ENCODE results near the gene CASP7. TPM values are rescaled to one million over a fixed set of nuclear protein-coding genes. Genes with fewer than 3 reads are reported as not detected.

Gene CASP7
- total and polyA plus RNA-seq, 2 of the 8 experiments (the other 6 are each of a cell fraction or from before 2014, with no cell fraction given), result 2.3 to 4.1 TPM

DNA sequence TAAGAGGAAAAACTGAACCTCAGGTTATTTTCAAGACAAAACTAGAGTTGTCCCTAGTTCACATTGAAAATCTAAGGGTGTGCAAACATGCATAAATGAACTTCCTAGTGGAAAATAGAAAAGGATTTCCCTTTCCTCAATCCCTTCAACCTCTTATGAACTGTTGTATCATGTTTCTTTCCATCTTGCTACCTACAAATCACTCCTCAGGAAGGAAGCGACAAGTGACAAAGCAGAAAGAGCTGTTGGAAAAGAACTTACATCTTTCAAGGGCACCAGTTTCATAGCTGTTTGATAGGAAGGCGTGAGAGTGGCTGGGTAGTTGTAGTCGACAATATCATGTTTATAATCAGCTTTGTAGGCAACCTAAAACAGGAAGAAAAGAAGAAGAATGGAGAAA lies 39.7 kb upstream of the CASP7 start (continued):
- TF ChIP-seq, protein P1, sequence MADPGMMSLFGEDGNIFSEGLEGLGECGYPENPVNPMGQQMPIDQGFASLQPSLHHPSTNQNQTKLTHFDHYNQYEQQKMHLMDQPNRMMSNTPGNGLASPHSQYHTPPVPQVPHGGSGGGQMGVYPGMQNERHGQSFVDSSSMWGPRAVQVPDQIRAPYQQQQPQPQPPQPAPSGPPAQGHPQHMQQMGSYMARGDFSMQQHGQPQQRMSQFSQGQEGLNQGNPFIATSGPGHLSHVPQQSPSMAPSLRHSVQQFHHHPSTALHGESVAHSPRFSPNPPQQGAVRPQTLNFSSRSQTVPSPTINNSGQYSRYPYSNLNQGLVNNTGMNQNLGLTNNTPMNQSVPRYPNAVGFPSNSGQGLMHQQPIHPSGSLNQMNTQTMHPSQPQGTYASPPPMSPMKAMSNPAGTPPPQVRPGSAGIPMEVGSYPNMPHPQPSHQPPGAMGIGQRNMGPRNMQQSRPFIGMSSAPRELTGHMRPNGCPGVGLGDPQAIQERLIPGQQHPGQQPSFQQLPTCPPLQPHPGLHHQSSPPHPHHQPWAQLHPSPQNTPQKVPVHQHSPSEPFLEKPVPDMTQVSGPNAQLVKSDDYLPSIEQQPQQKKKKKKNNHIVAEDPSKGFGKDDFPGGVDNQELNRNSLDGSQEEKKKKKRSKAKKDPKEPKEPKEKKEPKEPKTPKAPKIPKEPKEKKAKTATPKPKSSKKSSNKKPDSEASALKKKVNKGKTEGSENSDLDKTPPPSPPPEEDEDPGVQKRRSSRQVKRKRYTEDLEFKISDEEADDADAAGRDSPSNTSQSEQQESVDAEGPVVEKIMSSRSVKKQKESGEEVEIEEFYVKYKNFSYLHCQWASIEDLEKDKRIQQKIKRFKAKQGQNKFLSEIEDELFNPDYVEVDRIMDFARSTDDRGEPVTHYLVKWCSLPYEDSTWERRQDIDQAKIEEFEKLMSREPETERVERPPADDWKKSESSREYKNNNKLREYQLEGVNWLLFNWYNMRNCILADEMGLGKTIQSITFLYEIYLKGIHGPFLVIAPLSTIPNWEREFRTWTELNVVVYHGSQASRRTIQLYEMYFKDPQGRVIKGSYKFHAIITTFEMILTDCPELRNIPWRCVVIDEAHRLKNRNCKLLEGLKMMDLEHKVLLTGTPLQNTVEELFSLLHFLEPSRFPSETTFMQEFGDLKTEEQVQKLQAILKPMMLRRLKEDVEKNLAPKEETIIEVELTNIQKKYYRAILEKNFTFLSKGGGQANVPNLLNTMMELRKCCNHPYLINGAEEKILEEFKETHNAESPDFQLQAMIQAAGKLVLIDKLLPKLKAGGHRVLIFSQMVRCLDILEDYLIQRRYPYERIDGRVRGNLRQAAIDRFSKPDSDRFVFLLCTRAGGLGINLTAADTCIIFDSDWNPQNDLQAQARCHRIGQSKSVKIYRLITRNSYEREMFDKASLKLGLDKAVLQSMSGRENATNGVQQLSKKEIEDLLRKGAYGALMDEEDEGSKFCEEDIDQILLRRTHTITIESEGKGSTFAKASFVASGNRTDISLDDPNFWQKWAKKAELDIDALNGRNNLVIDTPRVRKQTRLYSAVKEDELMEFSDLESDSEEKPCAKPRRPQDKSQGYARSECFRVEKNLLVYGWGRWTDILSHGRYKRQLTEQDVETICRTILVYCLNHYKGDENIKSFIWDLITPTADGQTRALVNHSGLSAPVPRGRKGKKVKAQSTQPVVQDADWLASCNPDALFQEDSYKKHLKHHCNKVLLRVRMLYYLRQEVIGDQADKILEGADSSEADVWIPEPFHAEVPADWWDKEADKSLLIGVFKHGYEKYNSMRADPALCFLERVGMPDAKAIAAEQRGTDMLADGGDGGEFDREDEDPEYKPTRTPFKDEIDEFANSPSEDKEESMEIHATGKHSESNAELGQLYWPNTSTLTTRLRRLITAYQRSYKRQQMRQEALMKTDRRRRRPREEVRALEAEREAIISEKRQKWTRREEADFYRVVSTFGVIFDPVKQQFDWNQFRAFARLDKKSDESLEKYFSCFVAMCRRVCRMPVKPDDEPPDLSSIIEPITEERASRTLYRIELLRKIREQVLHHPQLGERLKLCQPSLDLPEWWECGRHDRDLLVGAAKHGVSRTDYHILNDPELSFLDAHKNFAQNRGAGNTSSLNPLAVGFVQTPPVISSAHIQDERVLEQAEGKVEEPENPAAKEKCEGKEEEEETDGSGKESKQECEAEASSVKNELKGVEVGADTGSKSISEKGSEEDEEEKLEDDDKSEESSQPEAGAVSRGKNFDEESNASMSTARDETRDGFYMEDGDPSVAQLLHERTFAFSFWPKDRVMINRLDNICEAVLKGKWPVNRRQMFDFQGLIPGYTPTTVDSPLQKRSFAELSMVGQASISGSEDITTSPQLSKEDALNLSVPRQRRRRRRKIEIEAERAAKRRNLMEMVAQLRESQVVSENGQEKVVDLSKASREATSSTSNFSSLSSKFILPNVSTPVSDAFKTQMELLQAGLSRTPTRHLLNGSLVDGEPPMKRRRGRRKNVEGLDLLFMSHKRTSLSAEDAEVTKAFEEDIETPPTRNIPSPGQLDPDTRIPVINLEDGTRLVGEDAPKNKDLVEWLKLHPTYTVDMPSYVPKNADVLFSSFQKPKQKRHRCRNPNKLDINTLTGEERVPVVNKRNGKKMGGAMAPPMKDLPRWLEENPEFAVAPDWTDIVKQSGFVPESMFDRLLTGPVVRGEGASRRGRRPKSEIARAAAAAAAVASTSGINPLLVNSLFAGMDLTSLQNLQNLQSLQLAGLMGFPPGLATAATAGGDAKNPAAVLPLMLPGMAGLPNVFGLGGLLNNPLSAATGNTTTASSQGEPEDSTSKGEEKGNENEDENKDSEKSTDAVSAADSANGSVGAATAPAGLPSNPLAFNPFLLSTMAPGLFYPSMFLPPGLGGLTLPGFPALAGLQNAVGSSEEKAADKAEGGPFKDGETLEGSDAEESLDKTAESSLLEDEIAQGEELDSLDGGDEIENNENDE (IDR thresholded peaks at IDR 0.05; ENCODE audit: insufficient replicate concordance, low read length), result no peak
- TF ChIP-seq KDM5A (IDR thresholded peaks at IDR 0.05; ENCODE audit: low read length), result no peak
- TF ChIP-seq EGR1 (IDR thresholded peaks at IDR 0.05; ENCODE audit: borderline replicate concordance, low read depth, low read length), result no peak
- TF ChIP-seq GABPA (IDR thresholded peaks at IDR 0.05; ENCODE audit: borderline replicate concordance, insufficient read depth, low read length), result no peak
